GM23338 (cell line): ENCODE measurements around the gene CARMIL1. TPM values are rescaled to one million over a fixed set of nuclear protein-coding genes. Genes with fewer than 3 reads are reported as not detected.

Experiments used
- ATAC-seq: fragments of 200-7000 bp; cut with Tn5 transposase; 3 replicates; pipeline ENCODE4 v1.9.1; 2020
- DNase-seq: peaks from one replicate; pipeline ENCODE4 v3.0.0-alpha.2; 2015; ENCODE audit warnings: low spot score
- H2AFZ ChIP-seq: fragments of 200-600 bp; sonication (generic); 2 replicates; pipeline ENCODE4 v1.8.0; 2016; ENCODE audit warnings: antibody characterized with exemption, mild to moderate bottlenecking, moderate library complexity
- H3F3A ChIP-seq: fragments of 200-600 bp; sonication (generic); replicated peaks from 2 replicates; pipeline ENCODE4 v1.8.0; 2017; ENCODE audit warnings: antibody characterized with exemption, mixed run types, low read depth
- H3K27ac ChIP-seq: fragments of 200-600 bp; sonication (generic); 2 replicates; pipeline ENCODE4 v1.6.1; 2016; ENCODE audit warnings: low read depth
- H3K27me3 ChIP-seq: fragments of 200-600 bp; sonication (generic); 2 replicates; pipeline ENCODE4 v1.8.0; 2016; ENCODE audit warnings: mild to moderate bottlenecking, mixed run types, moderate library complexity; ENCODE audit not compliant: insufficient read depth
- H3K36me3 ChIP-seq: fragments of 200-600 bp; sonication (generic); 2 replicates; pipeline ENCODE4 v1.8.0; 2016; ENCODE audit warnings: mild to moderate bottlenecking; ENCODE audit not compliant: insufficient read depth
- H3K4me1 ChIP-seq: fragments of 200-600 bp; sonication (generic); 2 replicates; pipeline ENCODE4 v1.8.0; 2016; ENCODE audit warnings: mild to moderate bottlenecking, moderate library complexity; ENCODE audit not compliant: insufficient read depth
- H3K4me2 ChIP-seq: fragments of 200-600 bp; sonication (generic); 2 replicates; pipeline ENCODE4 v1.7.1; 2017; ENCODE audit warnings: mixed run types
- H3K4me3 ChIP-seq: fragments of 200-600 bp; sonication (generic); 2 replicates; pipeline ENCODE4 v1.6.1; 2016; ENCODE audit warnings: mixed run types
- H3K79me2 ChIP-seq: fragments of 200-600 bp; sonication (generic); replicated peaks from 2 replicates; pipeline ENCODE4 v1.8.0; 2017; ENCODE audit warnings: mild to moderate bottlenecking; ENCODE audit not compliant: insufficient read depth
- H3K9me2 ChIP-seq: fragments of 200-600 bp; sonication (generic); 2 replicates; pipeline ENCODE4 v1.8.0; 2017; ENCODE audit not compliant: insufficient read depth
- H4K20me1 ChIP-seq: fragments of 200-600 bp; sonication (generic); replicated peaks from 2 replicates; pipeline ENCODE4 v1.8.0; 2017; ENCODE audit warnings: mild to moderate bottlenecking; ENCODE audit not compliant: insufficient read depth
- H3K27ac Mint-ChIP-seq: 2 replicates; pipeline ENCODE4 v1.8.0; 2020; ENCODE audit warnings: inconsistent platforms, mild to moderate bottlenecking, moderate library complexity, mixed read lengths
- H3K27me3 Mint-ChIP-seq: 3 replicates; pipeline ENCODE4 v1.8.0; 2022; ENCODE audit warnings: low read depth, mild to moderate bottlenecking, moderate library complexity, mixed read lengths, inconsistent platforms; ENCODE audit not compliant: insufficient read depth, poor library complexity
- H3K36me3 Mint-ChIP-seq: 3 replicates; pipeline ENCODE4 v1.8.0; 2021; ENCODE audit warnings: low read depth, mild to moderate bottlenecking, inconsistent platforms, moderate library complexity, mixed read lengths
- H3K4me1 Mint-ChIP-seq: 3 replicates; pipeline ENCODE4 v1.8.0; 2020; ENCODE audit warnings: mild to moderate bottlenecking, inconsistent platforms, mixed read lengths
- H3K4me3 Mint-ChIP-seq: 3 replicates; pipeline ENCODE4 v1.8.0; 2021; ENCODE audit warnings: moderate library complexity, mild to moderate bottlenecking, inconsistent platforms, mixed read lengths
- H3K9me3 Mint-ChIP-seq: 3 replicates; pipeline ENCODE4 v1.8.0; 2020; ENCODE audit warnings: moderate library complexity, mild to moderate bottlenecking, inconsistent platforms, mixed read lengths
- CREB1 ChIP-seq: fragments of 250-450 bp; sonication (Bioruptor Pico); IDR thresholded peaks from 2 replicates; pipeline ENCODE4 v1.5.0; 2020; ENCODE audit warnings: low read depth, mild to moderate bottlenecking, moderate library complexity
- CTCF ChIP-seq, 2 experiments: fragments of 200-600 bp in 1 of 2; sonication (generic) in 1 of 2; conservative IDR thresholded peaks; 2 replicates each; pipeline versions ENCODE4 v1.5.1 to v1.6.1; 2016 to 2017; ENCODE audit warnings: antibody characterized with exemption in 2 of 2, low read depth in 2 of 2, mild to moderate bottlenecking in 2 of 2, moderate library complexity in 1 of 2
- EZH2 ChIP-seq: fragments of 200-600 bp; sonication (generic); IDR thresholded peaks from one replicate; pipeline ENCODE4 v1.8.0; 2017; ENCODE audit warnings: antibody characterized with exemption, mild to moderate bottlenecking, low read depth; ENCODE audit not compliant: unreplicated experiment
- JUNB ChIP-seq: IDR thresholded peaks from one replicate; pipeline ENCODE4 v1.6.1; 2016; ENCODE audit warnings: antibody characterized with exemption; ENCODE audit not compliant: unreplicated experiment
- NANOG ChIP-seq: IDR thresholded peaks from 2 replicates; pipeline ENCODE4 v1.6.1; 2016; ENCODE audit warnings: antibody characterized with exemption, borderline replicate concordance
- POLR2AphosphoS5 ChIP-seq: IDR thresholded peaks from 2 replicates; pipeline ENCODE4 v1.6.1; 2016; ENCODE audit warnings: antibody characterized with exemption, low read depth
- REST ChIP-seq: IDR thresholded peaks from one replicate; pipeline ENCODE4 v1.6.1; 2018; ENCODE audit warnings: antibody characterized with exemption; ENCODE audit not compliant: unreplicated experiment
- STAT1 ChIP-seq: IDR thresholded peaks from one replicate; pipeline ENCODE4 v1.6.1; 2016; ENCODE audit warnings: antibody characterized with exemption; ENCODE audit not compliant: unreplicated experiment
- ZNF114 ChIP-seq: fragments of 250-450 bp; sonication (Bioruptor Pico); IDR thresholded peaks from 2 replicates; pipeline ENCODE4 v1.5.0; 2020; ENCODE audit warnings: mild to moderate bottlenecking, moderate library complexity
- ZNF331 ChIP-seq: fragments of 250-450 bp; sonication (Bioruptor Pico); IDR thresholded peaks from 2 replicates; pipeline ENCODE4 v1.5.0; 2020; ENCODE audit warnings: low read depth, mild to moderate bottlenecking, moderate library complexity
- ZNF462 ChIP-seq: fragments of 250-450 bp; sonication (Bioruptor Pico); IDR thresholded peaks from 2 replicates; pipeline ENCODE4 v1.5.0; 2020; ENCODE audit warnings: mild to moderate bottlenecking, moderate library complexity
- polyA plus RNA-seq: library from polyadenylated mRNA; unstranded; fragments of >200 nt; fragmentation: Nextera tagmentation; extraction: Ambion mirVana; gene quantifications from 2 replicates; pipeline ENCODE4 v1.2.1, GENCODE V29; 2016
- total RNA-seq: library from RNA; depleted of rRNA; stranded (reverse); fragments of >200 nt; shearing (Covaris generic); gene quantifications from 2 replicates; pipeline ENCODE4 v1.2.3, GENCODE V29; 2014
- TF ChIP-seq, protein P1 (sequence below): IDR thresholded peaks from 2 replicates; pipeline ENCODE4 v1.6.1; 2016; ENCODE audit warnings: antibody characterized with exemption

Gene CARMIL1
- total and polyA plus RNA-seq, 2 experiments from 2014 or later, result 43.2 to 66.9 TPM

DNA sequence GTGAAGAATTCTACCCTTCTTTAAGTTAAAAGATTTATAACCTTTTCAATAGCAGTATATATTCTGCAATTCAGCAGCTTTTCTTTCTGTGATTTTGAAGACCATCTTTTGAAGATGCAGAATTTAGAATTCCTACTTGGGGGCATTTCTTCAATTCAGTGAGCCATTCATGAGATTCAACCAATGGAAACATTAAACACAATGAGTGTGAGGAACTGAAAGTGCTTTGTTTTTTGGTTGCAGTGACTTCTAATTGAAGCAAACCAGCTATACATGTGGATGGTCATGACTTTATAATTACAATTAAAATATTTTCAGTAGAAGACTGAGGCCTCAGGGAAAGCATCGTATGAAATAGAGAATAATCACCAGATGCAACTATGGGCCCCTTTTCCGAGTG lies 108.3 kb downstream of the CARMIL1 start (continued):
- TF ChIP-seq REST (no peak), JUNB (no peak), ZNF331 (CRISPR knock-in tag) (no peak), POLR2AphosphoS5 (no peak), CREB1 (no peak), STAT1 (no peak)
- TF ChIP-seq, protein P1, sequence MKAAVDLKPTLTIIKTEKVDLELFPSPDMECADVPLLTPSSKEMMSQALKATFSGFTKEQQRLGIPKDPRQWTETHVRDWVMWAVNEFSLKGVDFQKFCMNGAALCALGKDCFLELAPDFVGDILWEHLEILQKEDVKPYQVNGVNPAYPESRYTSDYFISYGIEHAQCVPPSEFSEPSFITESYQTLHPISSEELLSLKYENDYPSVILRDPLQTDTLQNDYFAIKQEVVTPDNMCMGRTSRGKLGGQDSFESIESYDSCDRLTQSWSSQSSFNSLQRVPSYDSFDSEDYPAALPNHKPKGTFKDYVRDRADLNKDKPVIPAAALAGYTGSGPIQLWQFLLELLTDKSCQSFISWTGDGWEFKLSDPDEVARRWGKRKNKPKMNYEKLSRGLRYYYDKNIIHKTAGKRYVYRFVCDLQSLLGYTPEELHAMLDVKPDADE, result no peak

GRCh38 chr6:25387911-25388310 lies 108.7 kb downstream of the CARMIL1 start:
- Mint-ChIP-seq H3K27me3 (peaks cover 2% of the 10 kb centered on the region), H3K4me3 (no peak overlapping the region), H3K4me1 (peaks cover 7% of the 10 kb centered on the region), H3K27ac (no peak overlapping the region), H3K9me3 (no peaks in the 10 kb centered on the region), H3K36me3 (no peaks in the 10 kb centered on the region; the same call in 2 of the 3 replicates)
- H3K27me3 ChIP-seq, result no peaks in the 10 kb centered on the region
- peaks cover 9% of the 10 kb centered on the region; the same call in 1 of the 2 replicates for H3K4me1 ChIP-seq
- DNase-seq (no peak), ATAC-seq (no peak)
- H3K79me2 ChIP-seq, result peaks cover 94% of the 10 kb centered on the region
- no peak overlapping the region for H2AFZ ChIP-seq
- no peaks in the 10 kb centered on the region for H3F3A ChIP-seq
- H3K9me2 ChIP-seq, result no peaks in the 10 kb centered on the region
- H3K36me3 ChIP-seq, result no peaks in the 10 kb centered on the region
- H3K4me2 ChIP-seq, result no peak overlapping the region
- no peak overlapping the region for H3K27ac ChIP-seq
- no peaks in the 10 kb centered on the region; the same call in 1 of the 2 replicates for H4K20me1 ChIP-seq
- H3K4me3 ChIP-seq, result no peak overlapping the region
- TF ChIP-seq POLR2AphosphoS5, result no peak
- no peak for TF ChIP-seq ZNF114
- no peak for TF ChIP-seq CTCF (conservative IDR thresholded peaks at IDR 0.05; ENCODE audit: low read depth in 2 of 2)
- TF ChIP-seq EZH2, result no peak
- TF ChIP-seq JUNB, result no peak
- TF ChIP-seq, protein P1, result no peak
- no peak for TF ChIP-seq CREB1
- no peak for TF ChIP-seq ZNF462
- TF ChIP-seq NANOG, result no peak
